ENCODE data around the gene ZNF660.

ZNF660 gene

GRCh38 chr3:44632193-44632592 is 47.4 kb downstream of the ZNF660 start:
- DNase-seq (ENCODE audit: low read depth), result no peak

- DNase-seq (ENCODE audit: low read depth), result no peak
Observed at GRCh38 chr3:44642337-44642736, 57.6 kb downstream of the ZNF660 start.

- DNase-seq (ENCODE audit: low read depth), result no peak
Observed at GRCh38 chr3:44643024-44643423, 58.3 kb downstream of the ZNF660 start.

- no peak for DNase-seq (ENCODE audit: low read depth)
Observed at GRCh38 chr3:44647771-44648170, 63.0 kb downstream of the ZNF660 start.

GRCh38 chr3:44648564-44649229 is 63.9 kb downstream of the ZNF660 start, which contains the start of gene ZNF35:
Gene ZNF35 (plus strand): TSS chr3:44648732. CDS start chr3:44651068, 2,336 bp downstream.
- DNase-seq (ENCODE audit: low read depth), result peak; percentile 16
